LoVo (cell line): ENCODE results near the gene PRSS8.
A peak's percentile ranks its signal among the peaks of the same experiment; 100 is the strongest.
"Not testable (repeated sequence)": the region's sequence is repeated elsewhere in the genome, so short reads cannot be mapped to it uniquely, and the experiment has no call there.

Source experiments
- DNase-seq: peaks from one replicate; pipeline ENCODE4 v3.0.0-alpha.2; 2016; ENCODE audit warnings: low spot score

The PRSS8 gene

GRCh38 chr16:31135535-31136286 lies at the start of gene PRSS8:
TSS of gene PRSS8 (minus strand) at chr16:31135727. CDS start at chr16:31135498, 229 bp downstream.
- DNase-seq = no peak

DNA sequence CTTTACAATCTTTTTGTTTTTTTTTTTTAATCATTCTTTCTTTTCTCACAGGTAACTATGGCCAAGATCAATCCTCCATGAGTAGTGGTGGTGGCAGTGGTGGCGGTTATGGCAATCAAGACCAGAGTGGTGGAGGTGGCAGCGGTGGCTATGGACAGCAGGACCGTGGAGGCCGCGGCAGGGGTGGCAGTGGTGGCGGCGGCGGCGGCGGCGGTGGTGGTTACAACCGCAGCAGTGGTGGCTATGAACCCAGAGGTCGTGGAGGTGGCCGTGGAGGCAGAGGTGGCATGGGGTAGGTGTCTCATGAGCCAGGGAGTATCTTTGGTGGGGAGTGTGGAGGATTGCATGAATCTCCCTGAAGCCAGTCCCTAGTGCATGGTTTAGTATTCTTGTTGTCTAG lies 49.4 kb upstream of the PRSS8 start:
- no peak for DNase-seq

DNA sequence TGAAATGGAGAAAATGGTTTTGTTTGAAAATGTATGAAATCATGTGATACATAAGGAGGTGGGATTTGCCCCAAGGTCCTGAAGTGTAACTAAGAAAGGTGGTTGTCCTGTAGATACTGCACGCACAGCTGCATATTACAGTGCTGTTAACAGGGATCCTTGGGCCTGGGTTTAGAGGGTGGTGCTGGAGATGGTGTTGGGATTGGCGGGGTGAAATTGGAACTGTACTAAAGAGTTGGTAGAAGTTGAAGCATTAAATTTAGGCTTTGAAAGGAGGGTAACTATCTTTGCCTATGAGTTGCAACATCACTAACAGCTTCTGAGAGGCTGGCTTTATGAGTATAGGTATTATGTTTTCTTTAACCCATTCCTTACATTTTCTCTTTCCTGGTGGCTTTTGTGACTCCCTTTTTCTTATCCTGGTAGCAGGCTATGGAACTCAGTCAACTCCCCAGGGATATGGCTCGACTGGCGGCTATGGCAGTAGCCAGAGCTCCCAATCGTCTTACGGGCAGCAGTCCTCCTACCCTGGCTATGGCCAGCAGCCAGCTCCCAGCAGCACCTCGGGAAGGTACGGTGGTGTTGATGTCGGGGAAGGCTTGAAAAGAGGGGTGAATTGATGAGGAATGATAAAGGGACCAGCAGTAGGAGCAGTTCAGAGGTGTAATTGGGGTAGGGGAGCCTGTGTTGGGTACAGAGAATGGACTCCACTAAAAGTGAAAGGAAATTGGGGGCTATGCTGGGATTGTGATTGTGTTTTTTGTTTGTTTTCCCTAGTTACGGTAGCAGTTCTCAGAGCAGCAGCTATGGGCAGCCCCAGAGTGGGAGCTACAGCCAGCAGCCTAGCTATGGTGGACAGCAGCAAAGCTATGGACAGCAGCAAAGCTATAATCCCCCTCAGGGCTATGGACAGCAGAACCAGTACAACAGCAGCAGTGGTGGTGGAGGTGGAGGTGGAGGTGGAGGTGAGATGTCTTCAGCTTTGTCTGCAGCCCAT lies 48.2 kb upstream of the PRSS8 start:
- DNase-seq = no peak

GRCh38 chr16:31182391-31182790 lies 46.9 kb upstream of the PRSS8 start:
- DNase-seq = no peak

- DNase-seq = no peak
Measured at GRCh38 chr16:31181102-31181830, 45.7 kb upstream of the PRSS8 start.

GRCh38 chr16:31179747-31180459 lies 44.4 kb upstream of the PRSS8 start, which contains the start of gene FUS:
TSS of gene FUS (plus strand) at chr16:31180139. CDS start at chr16:31180215, 76 bp downstream.
- peak; percentile 89 for DNase-seq

DNA sequence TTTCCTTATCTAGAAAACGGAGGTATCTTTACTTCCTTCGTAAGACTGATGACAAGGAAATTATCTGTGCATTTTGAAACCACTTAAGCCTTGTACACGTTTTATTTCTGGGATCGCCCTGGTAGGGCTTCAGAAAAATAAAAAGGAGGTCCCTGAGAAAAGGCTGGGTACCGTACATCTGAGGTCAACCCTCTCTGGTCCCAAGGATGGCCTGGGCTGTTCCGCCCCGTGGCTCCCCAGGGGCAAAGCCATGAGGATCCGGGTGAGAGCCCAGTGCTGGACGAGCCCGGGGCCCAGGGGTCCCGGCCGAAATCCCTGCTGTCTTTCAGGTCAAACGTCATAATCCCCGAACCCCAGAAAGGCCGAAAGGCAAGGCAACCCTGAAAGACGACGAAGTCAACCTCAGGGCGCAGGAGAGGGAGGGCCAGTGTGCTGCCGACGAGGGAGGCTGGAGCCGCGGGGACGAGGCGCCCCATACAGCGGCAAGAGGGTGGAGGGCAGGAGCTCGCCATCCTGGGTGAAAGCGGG lies 43.8 kb upstream of the PRSS8 start:
- DNase-seq = no peak

GRCh38 chr16:31177136-31177535 lies 41.6 kb upstream of the PRSS8 start:
- peak; percentile 36 for DNase-seq

GRCh38 chr16:31170048-31170447 lies 34.5 kb upstream of the PRSS8 start:
- DNase-seq = not testable (repeated sequence)

DNA sequence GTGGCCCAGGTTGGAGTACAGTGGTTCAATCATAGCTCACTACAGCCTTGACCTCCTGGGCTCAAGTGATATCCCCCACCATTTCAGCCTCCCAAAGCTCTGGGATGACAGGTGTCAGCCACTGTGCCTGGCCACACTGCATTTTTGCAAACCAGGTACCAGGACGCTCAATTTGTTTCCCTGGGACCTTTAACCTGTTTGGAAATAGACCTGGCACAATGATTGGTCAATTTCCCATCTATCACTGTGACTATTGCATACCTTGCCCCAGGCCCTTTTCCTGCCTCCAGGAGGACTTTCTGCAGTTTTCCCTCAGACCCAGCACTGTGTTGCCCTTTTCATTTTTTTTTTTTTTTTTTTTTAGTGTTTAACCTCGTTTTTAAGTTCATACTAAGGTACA lies 33.3 kb upstream of the PRSS8 start:
- no peak for DNase-seq

DNA sequence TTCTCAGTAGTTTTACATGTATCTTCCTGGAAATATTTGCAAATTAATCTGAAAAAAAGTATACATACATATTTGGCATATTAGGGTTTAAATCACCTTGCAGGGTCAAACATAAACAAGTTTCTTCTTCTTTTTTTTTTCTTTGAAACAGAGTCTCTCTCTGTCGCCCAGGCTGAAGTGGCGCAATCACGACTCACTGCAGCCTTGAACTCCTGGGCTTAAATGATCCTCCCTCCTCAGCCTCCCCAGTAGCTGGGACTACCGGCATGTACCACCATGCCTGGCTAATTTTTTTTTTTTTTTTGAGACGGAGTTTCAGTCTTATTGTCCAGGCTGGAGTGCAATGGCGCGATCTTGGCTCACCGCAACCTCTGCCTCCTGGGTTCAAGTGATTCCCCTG lies 31.8 kb upstream of the PRSS8 start:
- no peak for DNase-seq

- DNase-seq = no peak
Measured at GRCh38 chr16:31157136-31157535, 21.6 kb upstream of the PRSS8 start.

GRCh38 chr16:31150976-31151375 lies 15.4 kb upstream of the PRSS8 start:
- not testable (repeated sequence) for DNase-seq

DNA sequence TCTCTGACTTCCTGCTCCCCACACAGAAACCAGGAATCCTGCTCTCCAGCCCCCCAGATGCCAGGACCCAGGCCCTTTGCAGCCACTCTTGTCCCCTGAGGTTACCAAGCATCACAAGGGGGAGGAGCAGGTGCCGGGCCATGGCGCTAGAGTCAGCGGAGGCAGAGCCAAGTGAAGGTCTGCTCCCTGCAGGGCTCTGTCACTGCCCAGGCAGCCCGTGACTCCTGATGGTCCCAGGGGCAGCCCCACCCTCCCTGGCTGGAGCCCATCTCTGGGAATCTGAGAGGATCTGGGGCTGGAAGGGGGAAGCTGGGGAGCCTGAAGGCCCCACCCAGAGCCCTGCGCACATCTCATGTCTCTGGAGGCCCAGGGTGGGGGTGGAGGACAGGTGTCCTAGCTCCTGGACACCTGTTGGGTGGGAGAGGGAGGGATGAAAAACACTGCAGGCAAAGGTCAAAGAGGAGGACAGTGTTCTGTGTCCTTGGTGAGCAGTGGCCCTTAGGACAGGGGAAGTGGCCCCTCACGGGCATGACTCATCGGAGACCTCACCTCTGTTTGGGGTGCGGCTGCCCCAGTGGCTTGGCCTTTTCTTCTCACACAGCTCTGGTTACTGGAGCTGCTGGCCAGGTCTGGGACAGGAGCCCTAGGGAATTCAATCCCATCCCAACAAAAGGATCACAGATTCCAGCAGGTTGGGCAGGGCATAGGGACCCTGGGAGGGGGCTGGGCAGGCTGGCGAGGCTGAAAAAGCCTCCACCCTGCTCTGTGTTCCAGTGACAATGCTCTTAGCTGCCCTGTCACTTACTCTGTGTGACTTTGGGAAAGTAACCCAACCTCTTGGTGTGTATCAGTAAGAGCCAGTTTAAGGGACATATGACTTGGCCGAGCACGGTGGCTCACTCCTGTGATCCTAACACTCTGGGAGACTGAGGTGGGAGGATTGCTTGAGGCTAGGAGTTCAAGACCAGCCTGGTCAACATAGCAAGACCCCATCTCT lies 14.7 kb upstream of the PRSS8 start, which contains the start of gene PRSS36:
Gene PRSS36, minus strand, starts transcription at position 173 of the 997 bp plus-strand sequence. Its CDS starts 31 bp downstream, at position 142.
- DNase-seq = no peak

DNA sequence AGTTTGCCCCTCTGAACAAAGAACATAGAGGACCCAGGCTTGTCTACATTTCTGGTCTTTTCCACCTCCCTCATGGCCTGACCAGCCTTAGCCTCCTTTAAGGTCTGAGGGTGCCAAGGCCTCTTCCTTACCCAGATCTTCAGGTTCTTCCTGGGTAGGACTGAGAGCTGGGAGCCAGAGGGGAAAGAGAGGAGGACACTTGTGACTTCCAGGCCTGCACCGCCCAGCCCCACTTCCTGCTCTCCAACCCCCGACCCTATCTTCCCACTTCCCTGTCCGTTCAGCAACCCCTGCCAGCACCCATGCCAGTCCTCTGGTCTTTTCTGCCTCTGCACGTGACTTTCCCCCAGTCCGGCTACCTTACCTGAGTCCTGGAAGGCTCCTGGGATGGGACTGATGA lies 13.8 kb upstream of the PRSS8 start:
- DNase-seq = no peak

DNA sequence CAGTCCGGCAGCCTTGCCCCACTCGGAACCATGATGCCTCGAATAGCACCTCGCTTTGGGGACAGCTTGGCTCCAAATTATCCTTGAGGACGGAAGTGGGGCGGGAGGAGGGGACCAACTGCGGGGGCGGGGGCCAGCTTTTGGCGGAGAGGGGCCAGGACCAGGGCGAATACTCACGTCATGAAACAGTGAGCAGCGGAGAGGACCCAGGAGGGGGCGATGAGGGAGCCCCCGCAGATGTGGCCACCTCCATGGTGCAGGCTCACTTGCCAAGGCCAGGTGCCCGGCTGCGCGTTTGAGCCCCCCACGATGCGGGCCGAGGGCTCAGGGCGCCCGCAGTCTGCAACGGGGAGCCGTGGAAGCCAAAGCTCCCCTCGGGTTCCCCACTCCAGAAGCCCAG lies 13.4 kb upstream of the PRSS8 start:
- DNase-seq = no peak

- DNase-seq = no peak
Measured at GRCh38 chr16:31148281-31148728, 12.8 kb upstream of the PRSS8 start.

- no peak for DNase-seq
Measured at GRCh38 chr16:31147574-31147973, 12.0 kb upstream of the PRSS8 start.

- no peak for DNase-seq
Measured at GRCh38 chr16:31145398-31145990, 10.0 kb upstream of the PRSS8 start.
